Measurements from ENCODE around the gene RASIP1.
"Not testable (repeated sequence)": the region's sequence is repeated elsewhere in the genome, so short reads cannot be mapped to it uniquely, and the experiment has no call there.

The RASIP1 gene

GRCh38 chr19:48708471-48708870, 31.9 kb downstream of the RASIP1 start:
- DNase-seq (ENCODE audit: low read depth, low spot score): no peak

- DNase-seq (ENCODE audit: low read depth, low spot score): no peak
These were observed 35.0 kb downstream of the RASIP1 start for GRCh38 chr19:48705431-48705830.

- no peak for DNase-seq (ENCODE audit: low read depth, low spot score)
These were observed 37.1 kb downstream of the RASIP1 start for GRCh38 chr19:48703316-48703715.

- DNase-seq (ENCODE audit: low read depth, low spot score): no peak
These were observed 37.7 kb downstream of the RASIP1 start for GRCh38 chr19:48702701-48703100.

- DNase-seq (ENCODE audit: low read depth, low spot score): no peak
These were observed 42.4 kb downstream of the RASIP1 start for GRCh38 chr19:48698046-48698445.

- no peak for DNase-seq (ENCODE audit: low read depth, low spot score)
These were observed 43.9 kb downstream of the RASIP1 start for GRCh38 chr19:48696353-48697010.

GRCh38 chr19:48695743-48696352, 44.6 kb downstream of the RASIP1 start, which contains the start of gene FUT2:
TSS of gene FUT2 (plus strand) at chr19:48695971. CDS start at chr19:48702957, 6,986 bp downstream.
- no peak for DNase-seq (ENCODE audit: low read depth, low spot score)

- not testable (repeated sequence) for DNase-seq (ENCODE audit: low read depth, low spot score)
These were observed 46.8 kb downstream of the RASIP1 start for GRCh38 chr19:48693629-48694028.

- no peak for DNase-seq (ENCODE audit: low read depth, low spot score)
These were observed 51.0 kb downstream of the RASIP1 start for GRCh38 chr19:48689449-48689848.

- no peak for DNase-seq (ENCODE audit: low read depth, low spot score)
These were observed 52.6 kb downstream of the RASIP1 start for GRCh38 chr19:48687776-48688175.

GRCh38 chr19:48686637-48687036, 53.8 kb downstream of the RASIP1 start:
- DNase-seq (ENCODE audit: low read depth, low spot score): not testable (repeated sequence)

- DNase-seq (ENCODE audit: low read depth, low spot score): no peak
These were observed 54.3 kb downstream of the RASIP1 start for GRCh38 chr19:48686088-48686487.

GRCh38 chr19:48685583-48685982, 54.8 kb downstream of the RASIP1 start:
- DNase-seq (ENCODE audit: low read depth, low spot score): no peak

- DNase-seq (ENCODE audit: low read depth, low spot score): no peak
These were observed 57.1 kb downstream of the RASIP1 start for GRCh38 chr19:48683349-48683748.

- no peak for DNase-seq (ENCODE audit: low read depth, low spot score)
These were observed 59.3 kb downstream of the RASIP1 start for GRCh38 chr19:48681127-48681470.

GRCh38 chr19:48680436-48681126, 59.8 kb downstream of the RASIP1 start:
- no peak for DNase-seq (ENCODE audit: low read depth, low spot score)

GRCh38 chr19:48680006-48680405, 60.4 kb downstream of the RASIP1 start:
- not testable (repeated sequence) for DNase-seq (ENCODE audit: low read depth, low spot score)

- DNase-seq (ENCODE audit: low read depth, low spot score): no peak
These were observed 62.2 kb downstream of the RASIP1 start for GRCh38 chr19:48678201-48678600.

GRCh38 chr19:48676887-48677286, 63.5 kb downstream of the RASIP1 start:
- no peak for DNase-seq (ENCODE audit: low read depth, low spot score)

- DNase-seq (ENCODE audit: low read depth, low spot score): no peak
These were observed 63.9 kb downstream of the RASIP1 start for GRCh38 chr19:48676487-48676886.

GRCh38 chr19:48674921-48675824, 65.2 kb downstream of the RASIP1 start:
- DNase-seq (ENCODE audit: low read depth, low spot score): peak; percentile 57
